OCI-LY1 (cell line): ENCODE results near the gene PCDH19.

ENCODE experiments used
- H2AFZ ChIP-seq: fragments of 200-600 bp; sonication (generic), shearing (Covaris generic); 2 replicates; pipeline ENCODE4 v1.6.0; 2014; ENCODE audit warnings: antibody characterized with exemption, mild to moderate bottlenecking, low read length
- H3F3A ChIP-seq: fragments of 200-600 bp; sonication (generic), shearing (Covaris generic); 2 replicates; pipeline ENCODE4 v1.6.0; 2014; ENCODE audit warnings: mild to moderate bottlenecking, antibody characterized with exemption, low read length, moderate library complexity; ENCODE audit not compliant: insufficient read depth
- H3K27ac ChIP-seq: fragments of 200-600 bp; sonication (generic); 2 replicates; pipeline ENCODE4 v1.5.1; 2014; ENCODE audit warnings: low read length, mixed run types, mild to moderate bottlenecking, low read depth; ENCODE audit not compliant: poor library complexity, severe bottlenecking
- H3K27me3 ChIP-seq: fragments of 200-600 bp; sonication (generic); 2 replicates; pipeline ENCODE4 v1.6.0; 2014; ENCODE audit warnings: antibody characterized with exemption, mild to moderate bottlenecking, low read length, moderate library complexity; ENCODE audit not compliant: insufficient read depth
- H3K36me3 ChIP-seq: fragments of 200-600 bp; sonication (generic); 2 replicates; pipeline ENCODE4 v1.6.1; 2014; ENCODE audit warnings: mild to moderate bottlenecking, antibody characterized with exemption, low read length, moderate library complexity, mixed read lengths; ENCODE audit not compliant: insufficient read depth
- H3K4me1 ChIP-seq: fragments of 200-600 bp; sonication (generic); 2 replicates; pipeline ENCODE4 v1.5.1; 2014; ENCODE audit warnings: mild to moderate bottlenecking, low read length, moderate library complexity; ENCODE audit not compliant: insufficient read depth, severe bottlenecking
- H3K4me2 ChIP-seq: fragments of 200-600 bp; sonication (generic), shearing (Covaris generic); 2 replicates; pipeline ENCODE4 v1.6.1; 2014; ENCODE audit warnings: low read length
- H3K4me3 ChIP-seq: fragments of 200-600 bp; sonication (generic); 2 replicates; pipeline ENCODE4 v1.5.1; 2014; ENCODE audit warnings: low read length, low read depth, mild to moderate bottlenecking, mixed read lengths; ENCODE audit not compliant: poor library complexity, severe bottlenecking
- H3K79me2 ChIP-seq: fragments of 200-600 bp; shearing (Covaris generic); 2 replicates; pipeline ENCODE4 v1.6.1; 2016; ENCODE audit warnings: mixed run types, low read length, mixed read lengths; ENCODE audit not compliant: insufficient read depth
- H3K9ac ChIP-seq: fragments of 200-600 bp; sonication (generic), shearing (Covaris generic); 2 replicates; pipeline ENCODE4 v1.6.1; 2014; ENCODE audit warnings: mild to moderate bottlenecking, low read length, mixed read lengths
- H3K9me2 ChIP-seq: fragments of 200-600 bp; sonication (generic), shearing (Covaris generic); 2 replicates; pipeline ENCODE4 v1.6.1; 2014; ENCODE audit warnings: low read depth, mild to moderate bottlenecking, low read length, mixed read lengths
- H3K9me3 ChIP-seq: fragments of 200-600 bp; shearing (Covaris generic); 2 replicates; pipeline ENCODE4 v1.6.1; 2014; ENCODE audit warnings: low read length, mixed read lengths
- H4K20me1 ChIP-seq: fragments of 200-600 bp; sonication (generic), shearing (Covaris generic); 2 replicates; pipeline ENCODE4 v1.6.0; 2016; ENCODE audit warnings: mild to moderate bottlenecking, low read length; ENCODE audit not compliant: insufficient read depth
- CTCF ChIP-seq: fragments of 200-600 bp; sonication (generic), shearing (Covaris generic); IDR thresholded peaks from 2 replicates; pipeline ENCODE4 v1.5.1; 2017; ENCODE audit warnings: mild to moderate bottlenecking, antibody characterized with exemption, low read length, moderate library complexity, mixed read lengths
- EZH2 ChIP-seq: fragments of 200-600 bp; sonication (generic), shearing (Covaris generic); IDR thresholded peaks from 2 replicates; pipeline ENCODE4 v1.8.0; 2017; ENCODE audit warnings: borderline replicate concordance, mixed run types, mild to moderate bottlenecking, antibody characterized with exemption, low read length, moderate library complexity, mixed read lengths

PCDH19 gene

GRCh38 chrX:100316987-100317386, 93.1 kb downstream of the PCDH19 start:
- H2AFZ ChIP-seq: no peak overlapping the region
- no peaks in the 10 kb centered on the region for H3K9me3 ChIP-seq
- no peaks in the 10 kb centered on the region for H3K9me2 ChIP-seq
- no peaks in the 10 kb centered on the region for H3F3A ChIP-seq
- H3K9ac ChIP-seq: no peak overlapping the region
- no peak for TF ChIP-seq EZH2
- TF ChIP-seq CTCF: no peak
- H3K27ac ChIP-seq: no peak overlapping the region
- no peak overlapping the region for H3K4me3 ChIP-seq
- no peaks in the 10 kb centered on the region for H3K79me2 ChIP-seq
- H4K20me1 ChIP-seq: no peaks in the 10 kb centered on the region
- no peaks in the 10 kb centered on the region for H3K36me3 ChIP-seq
- H3K27me3 ChIP-seq: no peaks in the 10 kb centered on the region
- H3K4me1 ChIP-seq: no peaks in the 10 kb centered on the region
- no peak overlapping the region for H3K4me2 ChIP-seq

GRCh38 chrX:100315566-100315965, 94.5 kb downstream of the PCDH19 start:
- no peaks in the 10 kb centered on the region for H3K79me2 ChIP-seq
- TF ChIP-seq CTCF (no peak), EZH2 (no peak)
- no peak overlapping the region for H2AFZ ChIP-seq
- H3K9me3 ChIP-seq: no peaks in the 10 kb centered on the region
- no peaks in the 10 kb centered on the region for H3F3A ChIP-seq
- H3K27me3 ChIP-seq: no peaks in the 10 kb centered on the region
- no peaks in the 10 kb centered on the region for H3K4me1 ChIP-seq
- H3K27ac ChIP-seq: no peak overlapping the region
- no peaks in the 10 kb centered on the region for H3K36me3 ChIP-seq
- H3K9ac ChIP-seq: no peak overlapping the region
- H4K20me1 ChIP-seq: no peaks in the 10 kb centered on the region
- no peak overlapping the region for H3K4me2 ChIP-seq
- H3K9me2 ChIP-seq: no peaks in the 10 kb centered on the region
- no peak overlapping the region for H3K4me3 ChIP-seq

- Histone ChIP-seq H3K79me2 (no peaks in the 10 kb centered on the region), H3K4me1 (no peaks in the 10 kb centered on the region), H3K9ac (no peak overlapping the region), H3K27ac (no peak overlapping the region), H3K36me3 (no peaks in the 10 kb centered on the region), H2AFZ (no peak overlapping the region), H3K9me2 (no peaks in the 10 kb centered on the region), H3F3A (no peaks in the 10 kb centered on the region), H3K9me3 (no peaks in the 10 kb centered on the region), H3K4me2 (no peak overlapping the region), H3K27me3 (no peaks in the 10 kb centered on the region), H3K4me3 (no peak overlapping the region), H4K20me1 (no peaks in the 10 kb centered on the region)
- TF ChIP-seq CTCF (no peak), EZH2 (no peak)
These were observed 110.5 kb downstream of the PCDH19 start for GRCh38 chrX:100299559-100299958.
